22Rv1 (cell line): Measurements from ENCODE around the gene LRP2BP.

Source experiments
- ZFX ChIP-seq: fragments of 450-650 bp; IDR thresholded peaks from 2 replicates; pipeline ENCODE4 v1.6.1; 2017; ENCODE audit warnings: antibody characterized with exemption, borderline replicate concordance
- TF ChIP-seq, protein P1 (sequence below): fragments of 450-650 bp; IDR thresholded peaks from 2 replicates; pipeline ENCODE4 v1.5.1; 2017; ENCODE audit warnings: mild to moderate bottlenecking

- TF ChIP-seq, protein P1, sequence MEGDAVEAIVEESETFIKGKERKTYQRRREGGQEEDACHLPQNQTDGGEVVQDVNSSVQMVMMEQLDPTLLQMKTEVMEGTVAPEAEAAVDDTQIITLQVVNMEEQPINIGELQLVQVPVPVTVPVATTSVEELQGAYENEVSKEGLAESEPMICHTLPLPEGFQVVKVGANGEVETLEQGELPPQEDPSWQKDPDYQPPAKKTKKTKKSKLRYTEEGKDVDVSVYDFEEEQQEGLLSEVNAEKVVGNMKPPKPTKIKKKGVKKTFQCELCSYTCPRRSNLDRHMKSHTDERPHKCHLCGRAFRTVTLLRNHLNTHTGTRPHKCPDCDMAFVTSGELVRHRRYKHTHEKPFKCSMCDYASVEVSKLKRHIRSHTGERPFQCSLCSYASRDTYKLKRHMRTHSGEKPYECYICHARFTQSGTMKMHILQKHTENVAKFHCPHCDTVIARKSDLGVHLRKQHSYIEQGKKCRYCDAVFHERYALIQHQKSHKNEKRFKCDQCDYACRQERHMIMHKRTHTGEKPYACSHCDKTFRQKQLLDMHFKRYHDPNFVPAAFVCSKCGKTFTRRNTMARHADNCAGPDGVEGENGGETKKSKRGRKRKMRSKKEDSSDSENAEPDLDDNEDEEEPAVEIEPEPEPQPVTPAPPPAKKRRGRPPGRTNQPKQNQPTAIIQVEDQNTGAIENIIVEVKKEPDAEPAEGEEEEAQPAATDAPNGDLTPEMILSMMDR = no peak
- TF ChIP-seq ZFX = no peak
Measured at GRCh38 chr4:185351691-185352090, 44.0 kb downstream of the LRP2BP start.
